ENCODE measurements around the gene PLPP7.

- TF ChIP-seq CTCF (IDR thresholded peaks at IDR 0.05) (no peak), POLR2A (IDR thresholded peaks at IDR 0.05) (no peak), POLR2AphosphoS5 (IDR thresholded peaks at IDR 0.05; ENCODE audit: insufficient read depth in 1 of 2, low read depth in 1 of 2) (no peak)
Observed at GRCh38 chr9:131262327-131263032, 27.0 kb upstream of the PLPP7 start.
